ENCODE results near the gene GRM5.

The GRM5 gene

DNA sequence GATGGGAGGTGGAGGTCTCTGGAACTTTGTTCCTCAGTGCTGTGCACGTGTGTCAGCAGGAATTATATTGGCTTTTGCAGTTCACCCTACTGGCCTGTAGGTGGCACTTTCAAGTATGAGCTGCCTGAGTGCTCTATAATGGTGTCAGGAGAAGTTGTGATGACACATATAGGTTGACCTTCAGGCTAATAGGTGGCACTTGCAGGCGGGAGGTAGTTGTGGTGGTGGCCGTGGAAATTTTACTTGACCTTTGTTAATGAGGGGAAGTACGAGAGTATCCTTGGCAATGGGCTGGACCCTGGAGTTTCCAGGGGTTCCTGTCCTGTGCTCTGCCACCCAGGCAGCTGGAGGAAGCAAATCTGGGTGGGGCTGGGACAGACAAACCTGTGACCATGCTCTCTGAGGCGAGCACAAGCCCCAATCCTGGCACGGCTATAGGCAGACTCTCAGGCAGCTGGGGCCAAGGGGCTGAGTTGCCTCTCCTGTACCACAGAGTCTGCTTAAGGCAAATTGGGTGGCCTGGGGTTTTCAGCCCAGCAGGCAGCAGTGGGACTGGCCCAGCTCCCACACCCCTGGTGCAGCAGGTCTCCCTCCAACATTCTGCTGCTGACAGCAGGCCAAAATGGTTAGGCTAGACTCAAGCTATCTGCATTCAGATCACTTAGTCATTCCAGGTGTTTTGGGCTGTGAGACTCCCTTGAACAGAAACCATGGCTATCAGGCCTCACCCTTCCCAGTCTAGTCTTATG is 580.7 kb downstream of the GRM5 start:
- peak; percentile 21 for DNase-seq (ENCODE audit: low read depth)

DNA sequence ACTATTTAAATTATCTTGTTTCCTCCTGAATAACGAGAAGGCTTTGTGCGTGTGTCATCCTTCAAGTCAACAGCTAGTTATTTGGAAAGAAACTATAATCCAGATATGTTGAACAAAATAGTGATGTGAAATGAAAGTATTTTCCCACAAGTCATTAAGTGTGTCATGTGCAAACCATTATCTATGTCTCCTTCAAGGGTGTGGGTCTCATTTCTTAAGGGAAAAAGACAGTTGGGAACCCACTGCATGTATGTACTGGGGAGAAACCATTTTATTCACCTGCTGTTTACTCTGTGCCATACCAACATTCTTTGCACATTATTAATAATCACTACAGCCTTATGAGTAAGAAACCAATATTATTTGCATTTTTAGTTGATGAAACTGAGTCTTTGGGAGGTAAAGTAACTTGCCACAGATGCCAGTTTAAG is 582.9 kb downstream of the GRM5 start:
- no peak overlapping the region for H3K4me3 ChIP-seq (ENCODE audit: low read depth, low read length)
- no peak for DNase-seq (ENCODE audit: low read depth)
- TF ChIP-seq, protein P1, sequence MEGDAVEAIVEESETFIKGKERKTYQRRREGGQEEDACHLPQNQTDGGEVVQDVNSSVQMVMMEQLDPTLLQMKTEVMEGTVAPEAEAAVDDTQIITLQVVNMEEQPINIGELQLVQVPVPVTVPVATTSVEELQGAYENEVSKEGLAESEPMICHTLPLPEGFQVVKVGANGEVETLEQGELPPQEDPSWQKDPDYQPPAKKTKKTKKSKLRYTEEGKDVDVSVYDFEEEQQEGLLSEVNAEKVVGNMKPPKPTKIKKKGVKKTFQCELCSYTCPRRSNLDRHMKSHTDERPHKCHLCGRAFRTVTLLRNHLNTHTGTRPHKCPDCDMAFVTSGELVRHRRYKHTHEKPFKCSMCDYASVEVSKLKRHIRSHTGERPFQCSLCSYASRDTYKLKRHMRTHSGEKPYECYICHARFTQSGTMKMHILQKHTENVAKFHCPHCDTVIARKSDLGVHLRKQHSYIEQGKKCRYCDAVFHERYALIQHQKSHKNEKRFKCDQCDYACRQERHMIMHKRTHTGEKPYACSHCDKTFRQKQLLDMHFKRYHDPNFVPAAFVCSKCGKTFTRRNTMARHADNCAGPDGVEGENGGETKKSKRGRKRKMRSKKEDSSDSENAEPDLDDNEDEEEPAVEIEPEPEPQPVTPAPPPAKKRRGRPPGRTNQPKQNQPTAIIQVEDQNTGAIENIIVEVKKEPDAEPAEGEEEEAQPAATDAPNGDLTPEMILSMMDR (IDR thresholded peaks at IDR 0.05; ENCODE audit: control insufficient read depth, extremely low read depth, insufficient read depth): no peak

More for the DNA sequence above, 580.7 kb downstream of the GRM5 start:
- H3K4me3 ChIP-seq (ENCODE audit: low read depth, low read length): no peak overlapping the region
- TF ChIP-seq, protein P1 (IDR thresholded peaks at IDR 0.05; ENCODE audit: control insufficient read depth, extremely low read depth, insufficient read depth): peak; percentile 86

DNA sequence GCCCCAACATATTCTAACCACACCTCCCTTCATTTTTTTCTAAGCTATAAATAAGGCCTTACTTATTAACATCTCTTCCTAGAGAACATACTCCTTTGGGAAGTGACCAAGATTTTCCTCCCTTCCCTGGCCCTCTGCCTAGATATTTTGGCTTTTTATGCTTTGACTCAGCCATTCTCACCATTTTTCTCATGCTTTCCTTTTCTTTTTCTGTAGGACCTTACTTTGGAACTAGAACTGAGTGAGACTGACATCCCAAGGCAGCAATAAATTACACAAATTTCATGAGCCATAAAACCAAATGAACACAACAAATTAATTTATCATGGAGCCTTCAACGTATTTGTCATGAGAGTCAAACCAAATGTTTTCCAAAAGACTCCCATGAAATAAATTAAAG is 585.6 kb downstream of the GRM5 start:
- DNase-seq (ENCODE audit: low read depth): no peak
- TF ChIP-seq, protein P1 (IDR thresholded peaks at IDR 0.05; ENCODE audit: control insufficient read depth, extremely low read depth, insufficient read depth): no peak

DNA sequence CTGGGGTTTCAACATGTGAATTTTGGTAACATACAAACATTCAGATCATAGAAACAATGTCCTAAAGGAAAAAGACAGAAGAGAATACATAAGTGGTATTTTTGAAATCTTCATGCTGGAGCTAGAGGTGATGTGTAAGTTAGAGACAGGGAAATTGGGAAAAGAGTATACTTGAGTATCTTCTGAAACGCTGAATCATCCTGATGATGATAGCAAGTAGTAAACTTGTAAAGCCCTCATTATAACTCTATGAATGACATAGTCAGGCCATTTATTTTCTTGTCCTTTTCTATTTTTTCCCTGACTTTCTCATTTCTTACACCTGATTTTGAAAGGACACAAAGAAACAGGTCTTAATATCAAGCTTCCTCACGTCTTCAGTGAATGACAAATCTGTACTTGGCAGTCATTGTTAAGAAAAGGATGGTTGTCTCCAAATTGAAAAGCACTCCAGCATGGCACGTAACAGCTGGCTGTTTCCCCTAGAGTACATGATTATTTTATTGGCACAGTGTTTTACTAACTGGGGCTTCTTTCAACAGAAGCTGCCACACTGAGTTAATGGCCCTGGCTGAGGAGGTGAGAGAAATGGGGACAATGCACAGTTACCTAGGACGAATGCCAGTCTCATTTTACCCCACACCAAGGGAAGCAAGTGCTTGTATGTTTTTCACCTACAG is 587.5 kb downstream of the GRM5 start:
- no peak overlapping the region for H3K4me3 ChIP-seq (ENCODE audit: low read depth, low read length)
- no peak for DNase-seq (ENCODE audit: low read depth)
- TF ChIP-seq, protein P1 (IDR thresholded peaks at IDR 0.05; ENCODE audit: control insufficient read depth, extremely low read depth, insufficient read depth): no peak

More for the DNA sequence above, 585.6 kb downstream of the GRM5 start:
- H3K4me3 ChIP-seq (ENCODE audit: low read depth, low read length): no peak overlapping the region

DNA sequence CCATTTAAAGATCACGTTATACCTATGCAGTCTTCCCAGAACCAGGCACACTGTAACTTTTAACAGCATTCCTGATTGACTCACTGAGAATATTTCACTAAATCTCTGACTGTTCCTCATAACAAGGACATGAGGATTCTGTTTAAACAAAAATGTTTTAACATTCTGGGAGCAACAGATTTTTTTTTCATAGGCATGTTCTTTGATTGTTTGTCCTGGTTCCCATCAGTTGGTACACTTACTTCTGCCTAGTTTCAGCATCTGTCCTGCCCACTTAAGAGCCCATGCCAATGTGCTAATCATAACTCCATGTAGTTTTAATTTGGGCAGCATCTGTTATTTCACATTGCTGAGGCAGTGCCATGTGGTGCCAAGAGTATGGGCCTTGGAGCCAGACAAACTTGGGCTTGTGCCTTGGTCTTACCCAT is 589.8 kb downstream of the GRM5 start:
- no peak for DNase-seq (ENCODE audit: low read depth)
- H3K4me3 ChIP-seq (ENCODE audit: low read depth, low read length): no peak overlapping the region
- TF ChIP-seq, protein P1 (IDR thresholded peaks at IDR 0.05; ENCODE audit: control insufficient read depth, extremely low read depth, insufficient read depth): no peak

DNA sequence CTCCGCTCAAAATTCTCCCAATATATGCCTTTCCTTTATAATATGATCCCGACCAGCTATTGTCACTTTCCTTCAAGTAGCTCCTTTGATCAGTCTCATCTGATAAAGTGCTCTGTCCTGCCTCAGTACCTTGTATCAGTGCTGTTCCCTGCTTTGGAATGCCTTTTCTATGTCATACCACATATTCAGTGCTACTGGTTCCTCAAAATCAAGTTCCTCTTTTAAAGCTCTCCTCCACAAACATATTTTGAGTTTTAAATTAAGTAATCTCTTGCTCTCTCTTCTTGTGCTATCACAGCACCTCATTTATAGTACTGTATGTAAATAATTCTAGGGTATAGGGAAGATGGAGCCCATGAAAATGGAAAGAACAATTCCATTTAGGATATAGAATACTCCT is 591.1 kb downstream of the GRM5 start:
- no peak for DNase-seq (ENCODE audit: low read depth)
- TF ChIP-seq, protein P1 (IDR thresholded peaks at IDR 0.05; ENCODE audit: control insufficient read depth, extremely low read depth, insufficient read depth): no peak
- no peak overlapping the region for H3K4me3 ChIP-seq (ENCODE audit: low read depth, low read length)

Data from LNCaP clone FGC (cell line).